SK-N-MC (cell line): ENCODE results near the gene RD3L.

Experiments used
- EZH2 ChIP-seq: fragments of 200-600 bp; sonication (generic); IDR thresholded peaks from one replicate; pipeline ENCODE4 v1.6.1; 2017; ENCODE audit warnings: antibody characterized with exemption
- FOXP2 ChIP-seq: optimal IDR thresholded peaks from 2 replicates; pipeline ENCODE3; 2011; ENCODE audit warnings: mild to moderate bottlenecking, moderate library complexity; ENCODE audit not compliant: insufficient read depth; ENCODE audit errors: extremely low read length, control extremely low read depth
- POLR2AphosphoS5 ChIP-seq: IDR thresholded peaks from 2 replicates; pipeline ENCODE4 v1.6.1; 2012; ENCODE audit warnings: mild to moderate bottlenecking, low read depth, low read length, borderline replicate concordance

- no peak for TF ChIP-seq POLR2AphosphoS5
- no peak for TF ChIP-seq EZH2
- TF ChIP-seq FOXP2: no peak
These were observed 18.5 kb downstream of the RD3L start for GRCh38 chr14:103923863-103924262.
